ENCODE results near the gene DDX39B.
A peak's percentile ranks its signal among the peaks of the same experiment; 100 is the strongest.

Gene DDX39B

GRCh38 chr6:31547727-31548543 lies 6.1 kb upstream of the DDX39B start:
- no peak for FAIRE-seq
- TF ChIP-seq POLR2A (IDR thresholded peaks at IDR 0.05; ENCODE audit: low read depth, low read length) = no peak

DNA sequence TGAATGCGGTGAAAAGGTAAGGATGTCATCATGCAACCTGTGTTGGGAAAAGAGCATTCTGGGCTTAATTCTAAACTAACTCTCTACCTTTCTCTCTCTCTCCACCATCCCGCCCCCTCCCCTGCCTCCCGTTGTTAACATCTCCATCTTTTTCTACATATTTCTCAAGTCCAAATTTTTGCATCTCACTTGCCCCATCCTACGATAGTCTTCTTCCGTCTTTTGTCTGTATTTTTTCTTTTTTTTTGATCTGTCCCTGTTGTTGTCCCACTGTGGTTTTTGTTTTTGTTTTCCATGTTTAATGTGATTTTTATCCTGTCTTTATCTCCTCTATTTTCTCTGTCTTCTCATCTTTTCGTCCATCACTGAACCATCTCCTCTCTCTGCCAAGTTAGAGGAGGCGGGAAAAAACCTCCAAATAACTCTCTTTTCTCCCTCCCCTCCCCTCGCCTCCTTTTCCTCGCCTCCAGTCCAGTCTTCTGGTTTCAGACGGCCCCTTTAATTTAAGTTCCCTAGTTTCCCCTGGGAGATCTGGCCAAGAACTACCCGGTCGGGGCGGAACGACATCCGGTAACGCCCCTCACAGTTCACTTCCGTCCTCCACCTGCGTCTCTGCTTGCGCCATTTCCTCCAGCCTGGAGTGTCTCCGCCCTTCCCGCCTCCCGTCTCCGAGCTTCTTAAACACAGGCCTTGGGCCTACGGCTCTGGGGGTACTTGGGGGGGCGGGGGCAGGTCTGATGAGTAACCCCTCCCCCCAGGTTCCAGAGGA lies 5.3 kb upstream of the DDX39B start, which contains the start of gene NFKBIL1:
NFKBIL1 (plus strand) TSS at position 651 of the 769 bp plus-strand sequence; CDS start at position 738, 87 bp downstream.
- peak; percentile 27; the same call in 1 of the 2 replicates for TF ChIP-seq POLR2A (IDR thresholded peaks at IDR 0.05; ENCODE audit: low read depth, low read length)
- peak; percentile 72 for DNase-seq (ENCODE audit: insufficient read length, low spot score)
- FAIRE-seq = peak; percentile 75

More at GRCh38 chr6:31547727-31548543, 6.1 kb upstream of the DDX39B start:
- DNase-seq (ENCODE audit: insufficient read length, low spot score) = no peak

DNA sequence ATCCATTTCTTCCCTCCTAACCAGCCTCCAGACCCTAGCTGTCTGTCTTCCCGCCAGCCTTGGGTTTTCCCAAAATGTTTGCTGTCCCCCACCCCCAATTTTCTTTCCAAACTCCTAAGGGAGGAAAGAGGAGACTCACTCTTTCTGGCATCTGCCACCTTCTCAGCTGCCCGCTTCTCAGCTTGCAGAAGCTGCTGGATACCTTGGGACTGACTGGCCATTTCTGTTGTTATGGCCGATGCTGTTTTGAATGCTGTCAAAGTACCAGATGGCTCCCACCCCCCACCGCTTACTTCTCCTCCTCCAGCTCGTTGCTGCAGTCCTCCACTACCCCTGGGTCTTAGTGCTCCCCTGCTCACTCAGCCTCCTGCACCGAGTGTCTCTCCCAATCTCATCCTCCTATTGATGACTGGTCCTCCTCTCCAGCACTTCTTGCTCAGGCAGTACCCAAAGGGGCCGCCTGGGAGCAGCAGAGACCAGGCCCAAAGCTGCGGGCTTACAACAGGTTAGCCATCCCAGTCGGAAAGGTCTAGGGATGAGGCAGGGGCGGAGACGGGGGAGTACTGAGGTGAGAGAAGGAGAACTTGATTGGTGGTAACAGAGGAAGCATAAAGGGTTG lies 4.6 kb upstream of the DDX39B start, which contains the start of gene ATP6V1G2:
ATP6V1G2 (minus strand) TSS at position 270 of the 619 bp plus-strand sequence; CDS start at position 221, 49 bp downstream.
- FAIRE-seq = no peak
- DNase-seq (ENCODE audit: insufficient read length, low spot score) = peak; percentile 69
- no peak for TF ChIP-seq POLR2A (IDR thresholded peaks at IDR 0.05; ENCODE audit: low read depth, low read length)

DNA sequence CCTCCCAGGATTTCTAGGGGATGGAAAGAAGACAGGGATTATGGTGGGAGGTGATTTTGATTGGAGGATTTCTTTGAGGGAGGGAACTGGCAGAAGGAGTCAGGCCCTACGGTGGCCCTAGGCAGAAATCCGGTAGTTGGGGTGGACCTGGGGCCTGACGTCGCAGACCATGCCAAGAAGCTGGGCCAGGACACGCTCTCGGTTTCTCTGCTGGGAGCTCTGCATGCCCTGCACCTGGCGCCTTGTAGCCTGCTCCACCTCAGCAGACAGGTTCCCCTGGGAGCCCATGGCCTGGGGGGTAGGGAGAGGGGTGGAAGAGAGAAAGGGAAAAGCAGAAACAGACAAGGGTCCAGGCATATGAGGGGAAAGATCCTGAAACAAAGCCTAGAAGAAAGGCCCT lies 3.5 kb upstream of the DDX39B start:
- DNase-seq (ENCODE audit: insufficient read length, low spot score) (no peak), FAIRE-seq (no peak)
- TF ChIP-seq POLR2A (IDR thresholded peaks at IDR 0.05; ENCODE audit: low read depth, low read length) = no peak

DNA sequence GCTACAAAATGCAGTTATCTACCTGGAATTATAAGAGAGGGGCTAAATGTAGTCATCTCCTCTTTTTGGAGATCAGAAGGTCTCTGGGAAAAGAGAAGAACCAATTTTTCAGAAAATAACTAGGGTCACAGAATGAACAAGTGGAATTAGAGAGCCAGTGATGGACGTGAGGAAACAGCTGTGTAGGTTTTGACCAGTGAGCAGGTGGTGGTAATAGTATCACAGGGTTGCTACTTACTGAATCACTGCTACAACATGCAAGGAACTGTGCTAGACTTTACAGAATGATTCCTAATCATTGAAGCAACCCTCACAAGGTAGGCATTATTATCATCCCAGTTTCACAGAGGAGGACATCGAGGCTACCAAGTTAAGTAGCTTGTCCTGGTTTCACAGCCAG lies 2.9 kb upstream of the DDX39B start:
- FAIRE-seq (no peak), DNase-seq (ENCODE audit: insufficient read length, low spot score) (no peak)
- TF ChIP-seq POLR2A (IDR thresholded peaks at IDR 0.05; ENCODE audit: low read depth, low read length) = no peak

DNA sequence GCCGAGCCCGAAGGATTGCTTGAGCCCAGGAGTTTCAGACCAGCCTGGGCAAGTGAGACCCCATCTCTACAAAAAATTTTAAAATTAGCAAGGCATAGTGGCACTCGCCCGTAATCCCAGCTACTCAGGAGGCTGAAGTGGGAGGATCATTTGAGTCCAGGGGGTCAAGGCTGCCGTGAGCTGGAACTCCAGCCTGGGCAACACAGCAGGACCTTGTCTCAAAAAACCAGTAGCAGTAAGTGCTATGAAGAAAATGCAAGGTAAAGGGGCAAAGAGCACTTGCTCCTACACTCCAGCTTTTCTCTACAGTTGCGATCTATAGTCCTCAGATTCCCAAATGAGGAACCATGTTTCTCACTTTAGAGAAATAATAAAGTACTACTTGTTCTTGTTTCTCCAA lies 1.8 kb upstream of the DDX39B start:
- DNase-seq (ENCODE audit: insufficient read length, low spot score) (no peak), FAIRE-seq (no peak)
- no peak for TF ChIP-seq POLR2A (IDR thresholded peaks at IDR 0.05; ENCODE audit: low read depth, low read length)

GRCh38 chr6:31541059-31541657 lies 645 bp downstream of the DDX39B start:
- TF ChIP-seq POLR2A (IDR thresholded peaks at IDR 0.05; ENCODE audit: low read depth, low read length) = no peak

GRCh38 chr6:31540640-31541039 lies 1.2 kb downstream of the DDX39B start:
- FAIRE-seq (no peak), DNase-seq (ENCODE audit: insufficient read length, low spot score) (no peak)
- TF ChIP-seq POLR2A (IDR thresholded peaks at IDR 0.05; ENCODE audit: low read depth, low read length) = no peak

More at GRCh38 chr6:31541059-31541657, 645 bp downstream of the DDX39B start:
- FAIRE-seq (no peak), DNase-seq (ENCODE audit: insufficient read length, low spot score) (no peak)

DNA sequence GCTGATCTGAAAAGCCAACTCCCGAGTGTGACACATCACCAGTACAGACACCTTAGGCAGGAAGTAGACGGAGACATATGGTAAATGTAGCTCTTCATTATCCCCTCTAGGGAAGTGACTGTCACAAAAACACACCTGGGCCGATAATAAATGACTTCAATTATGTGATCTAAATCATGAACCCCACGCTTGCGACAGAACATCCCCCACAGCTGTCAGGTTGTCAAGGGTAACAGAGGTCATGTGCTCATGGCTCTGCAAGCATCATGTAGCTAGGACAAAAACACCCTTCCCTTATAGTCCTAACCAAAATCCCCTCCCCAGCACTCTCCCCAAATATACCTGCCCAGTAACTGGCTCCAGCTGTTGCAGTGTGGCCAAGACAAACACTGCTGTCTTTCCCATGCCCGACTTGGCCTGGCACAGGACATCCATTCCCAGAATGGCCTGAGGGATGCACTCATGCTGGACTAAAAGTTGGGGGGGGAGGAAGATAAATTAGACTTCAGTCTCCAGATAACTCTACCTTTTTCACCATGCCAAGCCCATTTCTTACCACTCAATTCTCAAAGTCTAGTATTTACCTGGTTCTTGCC lies 2.9 kb downstream of the DDX39B start:
- no peak for TF ChIP-seq POLR2A (IDR thresholded peaks at IDR 0.05; ENCODE audit: low read depth, low read length)
- no peak for FAIRE-seq
- no peak for DNase-seq (ENCODE audit: insufficient read length, low spot score)

- FAIRE-seq = no peak
- TF ChIP-seq POLR2A (IDR thresholded peaks at IDR 0.05; ENCODE audit: low read depth, low read length) = no peak
- no peak for DNase-seq (ENCODE audit: insufficient read length, low spot score)
Measured at GRCh38 chr6:31535538-31536324, 6.1 kb downstream of the DDX39B start.

DNA sequence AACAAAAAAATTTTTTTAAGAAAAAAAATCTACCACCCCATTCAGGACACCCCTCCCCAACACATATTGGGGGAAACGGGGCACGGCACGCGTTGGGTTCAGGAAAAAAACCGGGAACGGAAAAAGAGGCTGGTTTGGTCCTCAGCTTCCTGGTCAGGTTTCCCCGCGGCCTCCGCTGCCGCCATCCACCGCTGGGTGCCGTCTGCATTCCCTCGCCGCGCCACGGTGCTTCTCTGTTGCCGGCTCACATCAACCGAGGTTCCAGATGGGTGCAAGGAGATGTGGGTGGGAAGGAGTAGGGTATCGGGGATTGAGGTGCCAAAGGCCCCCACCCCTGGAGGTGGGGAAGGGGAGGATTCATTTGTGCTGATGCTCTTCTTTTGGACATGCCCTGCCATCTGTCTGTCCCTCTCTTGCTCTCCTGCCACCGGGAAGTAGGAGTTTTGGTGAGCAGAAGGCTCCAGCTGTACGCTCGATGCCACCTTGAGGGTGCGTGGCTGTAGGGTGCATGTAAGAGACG lies 7.2 kb downstream of the DDX39B start:
- no peak for FAIRE-seq
- TF ChIP-seq POLR2A (IDR thresholded peaks at IDR 0.05; ENCODE audit: low read depth, low read length) = no peak

DNA sequence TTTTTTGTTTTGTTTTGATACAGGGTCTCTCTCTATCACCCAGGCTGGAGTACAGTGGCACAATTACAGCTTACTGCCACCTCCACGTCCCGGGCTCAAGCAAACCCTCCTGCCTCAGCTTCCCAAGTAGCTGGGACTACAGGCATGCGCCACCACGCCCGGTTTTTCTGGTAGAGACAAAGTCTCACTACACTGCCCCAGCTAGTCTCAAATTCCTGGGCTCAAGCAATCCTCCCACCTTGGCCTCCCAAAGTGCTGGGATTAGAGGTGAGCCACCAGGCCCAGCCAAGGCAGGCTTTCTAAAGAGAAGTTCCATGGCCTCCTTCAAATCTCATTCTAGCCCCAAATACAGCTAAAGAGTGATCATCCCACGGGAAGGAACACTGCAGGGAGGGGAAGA lies 7.8 kb downstream of the DDX39B start:
- DNase-seq (ENCODE audit: insufficient read length, low spot score) (no peak), FAIRE-seq (no peak)
- no peak for TF ChIP-seq POLR2A (IDR thresholded peaks at IDR 0.05; ENCODE audit: low read depth, low read length)

More for the DNA sequence above, 7.2 kb downstream of the DDX39B start:
- no peak for DNase-seq (ENCODE audit: insufficient read length, low spot score)
